Measurements from ENCODE around the gene DUSP2.
A peak's percentile ranks its signal among the peaks of the same experiment; 100 is the strongest.

DUSP2 gene

GRCh38 chr2:96145036-96145847, at the start of gene DUSP2:
Gene DUSP2 (minus strand): TSS chr2:96145440. CDS start chr2:96145354, 86 bp downstream.
- DNase-seq (ENCODE audit: low read depth in 2 of 2) = peak; percentile 95

- DNase-seq (ENCODE audit: low read depth in 2 of 2) = no peak
Measured at GRCh38 chr2:96191937-96192670, 46.9 kb upstream of the DUSP2 start.

GRCh38 chr2:96188821-96189526, 43.7 kb upstream of the DUSP2 start:
- no peak for DNase-seq (ENCODE audit: low read depth in 2 of 2)

GRCh38 chr2:96186562-96186961, 41.3 kb upstream of the DUSP2 start:
- no peak for DNase-seq (ENCODE audit: low read depth in 2 of 2)

- DNase-seq (ENCODE audit: low read depth in 2 of 2) = no peak
Measured at GRCh38 chr2:96185516-96185915, 40.3 kb upstream of the DUSP2 start.

DNA sequence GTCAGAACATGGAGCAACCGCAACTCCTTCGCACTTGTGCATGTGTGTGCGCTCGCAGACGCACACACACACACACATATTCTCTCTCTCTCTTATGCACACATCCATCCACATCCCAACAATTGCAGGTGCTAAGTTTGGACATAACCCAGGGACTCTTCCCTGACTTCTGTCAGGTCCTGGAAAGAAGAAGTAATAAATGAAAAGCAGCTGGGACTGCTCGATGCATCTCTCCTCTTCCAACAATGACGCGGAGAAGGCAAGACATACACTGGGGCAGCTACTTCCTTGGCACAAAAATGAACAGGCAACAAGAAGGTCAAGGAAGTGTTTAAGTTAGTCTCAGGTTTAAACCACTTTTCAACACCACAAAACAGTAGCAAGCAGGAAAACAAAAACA, 39.7 kb upstream of the DUSP2 start:
- DNase-seq (ENCODE audit: low read depth in 2 of 2) = no peak

- DNase-seq (ENCODE audit: low read depth in 2 of 2) = no peak
Measured at GRCh38 chr2:96184188-96184587, 38.9 kb upstream of the DUSP2 start.

DNA sequence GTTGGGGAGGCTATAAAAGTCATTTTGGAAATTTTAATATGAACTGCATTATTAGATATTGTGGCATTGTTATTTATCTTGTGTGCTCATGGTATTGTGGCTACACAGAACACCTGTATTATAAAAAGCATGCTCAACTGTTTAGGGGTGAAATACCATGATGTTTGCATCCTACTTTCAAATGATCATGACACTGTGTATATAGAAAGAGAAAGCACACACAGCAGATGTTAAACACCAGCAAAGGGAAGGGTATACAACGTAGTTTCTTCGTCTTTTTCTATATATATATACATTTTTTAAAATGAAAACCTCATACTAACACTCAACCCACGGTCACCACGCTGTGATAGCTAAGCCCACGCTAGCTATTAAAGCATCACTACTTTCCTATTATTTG, 36.3 kb upstream of the DUSP2 start:
- no peak for DNase-seq (ENCODE audit: low read depth in 2 of 2)

DNA sequence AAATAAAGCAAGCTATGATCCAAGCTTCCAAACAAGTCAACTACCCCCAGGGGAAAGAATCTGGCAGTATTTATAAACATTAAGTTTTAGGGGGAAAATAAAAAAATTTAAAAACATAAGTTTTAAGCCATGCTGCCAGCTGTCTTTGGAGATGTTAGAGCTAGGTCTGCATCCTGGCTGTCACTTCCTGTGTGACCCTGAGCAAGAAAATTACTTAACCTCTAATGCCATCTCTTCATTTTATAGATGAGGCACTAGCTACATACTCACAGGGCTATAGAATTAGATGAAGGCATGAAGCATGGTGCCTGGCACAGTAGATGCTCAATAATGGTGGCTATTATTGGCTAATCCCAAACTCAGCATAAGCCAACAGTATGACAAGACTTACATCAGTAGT, 35.3 kb upstream of the DUSP2 start:
- DNase-seq (ENCODE audit: low read depth in 2 of 2) = no peak

- no peak for DNase-seq (ENCODE audit: low read depth in 2 of 2)
Measured at GRCh38 chr2:96180002-96180401, 34.8 kb upstream of the DUSP2 start.

DNA sequence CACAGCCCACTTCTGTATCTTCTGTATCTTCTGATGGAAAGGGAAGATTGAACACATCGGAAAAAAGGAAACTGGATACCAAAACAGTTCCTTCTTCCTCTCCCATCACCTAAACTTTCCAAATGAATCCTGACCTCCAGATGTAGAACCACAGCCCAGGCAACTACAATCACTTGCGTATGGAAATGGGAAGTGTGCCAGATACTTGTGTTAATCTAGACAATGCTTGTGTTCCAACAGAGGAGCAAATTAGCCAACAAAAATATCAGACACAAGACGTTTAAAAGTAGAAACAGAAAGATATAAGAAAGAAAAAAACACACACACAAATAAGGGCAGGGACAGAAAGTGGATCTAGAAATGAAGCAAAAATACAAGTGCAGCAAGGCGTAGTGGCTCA, 31.4 kb upstream of the DUSP2 start:
- no peak for DNase-seq (ENCODE audit: low read depth in 2 of 2)

GRCh38 chr2:96175951-96176350, 30.7 kb upstream of the DUSP2 start:
- DNase-seq (ENCODE audit: low read depth in 2 of 2) = no peak

DNA sequence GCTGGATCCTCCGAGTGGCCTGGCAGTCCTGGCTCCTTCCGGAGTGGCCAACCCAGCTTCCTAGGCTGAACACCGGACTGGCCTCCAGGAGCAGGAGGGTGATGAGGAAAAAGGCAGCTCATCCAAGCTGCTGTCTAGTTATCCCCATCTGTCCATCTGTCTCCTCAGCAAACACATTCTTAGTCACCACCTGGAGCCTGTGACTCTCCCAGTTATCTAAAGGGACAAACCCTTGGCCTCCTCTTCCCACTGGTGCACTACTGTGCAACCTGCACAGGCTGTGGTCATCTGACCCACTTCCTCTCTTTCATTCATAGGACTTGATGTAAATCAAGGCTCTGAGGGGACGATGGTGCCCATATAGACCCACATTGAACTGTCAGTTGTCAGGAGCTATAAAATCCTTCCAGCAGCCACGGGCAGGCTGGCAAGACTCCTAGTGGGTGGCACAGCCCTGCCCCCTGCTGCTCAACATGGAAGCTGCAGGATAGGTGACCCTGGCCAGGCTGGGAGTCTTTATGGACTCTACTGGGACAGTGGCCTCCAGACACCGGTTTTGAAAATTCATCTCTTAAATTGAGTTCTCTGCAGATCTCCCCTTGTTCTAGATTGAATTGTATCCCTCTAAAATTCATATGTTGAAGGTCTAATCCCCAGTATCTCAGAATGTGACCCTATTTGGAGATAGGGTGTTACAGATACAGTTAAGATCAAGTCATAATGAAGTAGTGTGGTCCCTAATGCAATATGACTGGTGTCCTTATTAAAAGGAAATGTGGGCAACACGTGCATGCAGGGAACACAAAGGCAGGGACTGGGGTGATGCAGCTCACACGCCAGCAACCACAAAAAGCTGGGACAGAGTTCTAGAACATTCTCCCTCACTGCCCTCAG, 29.3 kb upstream of the DUSP2 start:
- DNase-seq (ENCODE audit: low read depth in 2 of 2) = peak; percentile 68 to 70

GRCh38 chr2:96171831-96172230, 26.6 kb upstream of the DUSP2 start:
- DNase-seq (ENCODE audit: low read depth in 2 of 2) = no peak

DNA sequence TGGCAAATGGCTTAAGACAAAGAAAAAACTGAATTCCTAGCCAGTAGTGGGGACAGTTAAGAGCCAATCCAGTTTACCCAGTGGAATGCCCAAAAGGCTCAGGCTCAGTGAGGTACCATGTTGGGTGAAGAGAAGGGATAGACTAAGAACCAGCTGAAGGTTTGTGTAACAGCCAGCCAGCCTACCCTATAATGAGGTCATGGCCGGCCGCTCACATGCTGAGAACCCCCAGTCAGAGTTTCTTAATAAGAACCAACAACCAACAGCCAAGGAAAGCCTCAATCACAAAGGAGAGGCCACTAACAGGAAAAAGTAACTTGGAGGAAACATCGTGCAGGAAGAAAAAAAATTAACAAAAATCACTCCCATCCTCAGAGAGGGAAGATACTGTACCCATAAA, 25.4 kb upstream of the DUSP2 start:
- no peak for DNase-seq (ENCODE audit: low read depth in 2 of 2)

GRCh38 chr2:96169868-96170507, 24.7 kb upstream of the DUSP2 start:
- DNase-seq (ENCODE audit: low read depth in 2 of 2) = no peak

- DNase-seq (ENCODE audit: low read depth in 2 of 2) = no peak
Measured at GRCh38 chr2:96167407-96168013, 22.3 kb upstream of the DUSP2 start.

DNA sequence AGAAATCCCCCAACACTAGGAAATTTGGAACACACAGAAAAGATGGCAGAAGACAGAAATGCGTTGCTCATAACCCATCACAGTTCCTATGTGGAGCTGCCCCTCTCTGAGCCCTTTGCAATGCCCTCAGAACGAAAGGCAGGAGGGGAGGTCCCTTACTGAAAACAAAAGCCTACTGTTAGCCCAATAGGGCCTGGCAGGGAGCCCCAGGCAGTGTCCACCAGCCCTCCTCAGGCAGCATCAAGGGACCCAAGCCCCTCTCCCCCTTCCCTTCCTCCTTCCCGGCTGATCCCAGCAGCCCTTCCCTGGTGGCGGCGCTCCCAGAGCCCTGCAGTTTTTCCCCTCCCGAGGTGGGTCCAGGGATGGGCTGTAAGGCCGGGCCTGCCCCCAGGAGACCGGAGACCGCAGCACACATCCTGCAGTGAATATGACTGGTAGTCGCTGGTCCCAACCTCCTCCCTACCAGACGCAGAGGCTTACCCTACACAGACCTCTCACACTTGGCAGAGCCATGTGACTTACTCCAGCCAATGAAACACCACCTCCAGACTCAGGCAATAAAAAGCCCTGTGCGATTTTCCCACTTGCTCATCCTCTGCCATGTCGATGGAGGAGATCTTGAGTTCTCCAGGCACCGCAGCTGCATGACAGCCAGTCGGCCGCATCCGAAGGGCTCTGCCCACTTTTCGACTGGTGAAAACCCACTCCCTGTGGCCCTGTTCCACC, 19.4 kb upstream of the DUSP2 start:
- peak; percentile 72 to 77 for DNase-seq (ENCODE audit: low read depth in 2 of 2)

- peak; percentile 87 to 89 for DNase-seq (ENCODE audit: low read depth in 2 of 2)
Measured at GRCh38 chr2:96163768-96164429, 18.7 kb upstream of the DUSP2 start.
